Prostate gland (tissue), 2 donors: ENCODE results near the gene VPS52. TPM values are rescaled to one million over a fixed set of nuclear protein-coding genes. Genes with fewer than 3 reads are reported as not detected.

Experiments used
- DNase-seq: peaks from one replicate; pipeline ENCODE4 v3.0.0-alpha.2; 2019; ENCODE audit warnings: low spot score
- H3K27ac ChIP-seq, 2 donors: fragments of 200-600 bp; sonication (generic); 2 replicates each; pipeline ENCODE4 v1.5.1; 2017 to 2019
- H3K27me3 ChIP-seq: fragments of 200-600 bp; sonication (generic); replicated peaks from 2 replicates; pipeline ENCODE4 v1.5.1; 2019; ENCODE audit not compliant: insufficient read depth
- H3K36me3 ChIP-seq, 2 donors: fragments of 200-600 bp; sonication (generic); 1 replicate in 1 of 2; 2 replicates in 1 of 2; pipeline versions ENCODE4 v1.5.1 to v1.8.1; 2017 to 2019
- H3K4me1 ChIP-seq: fragments of 200-600 bp; sonication (generic); replicated peaks from 2 replicates; pipeline ENCODE4 v1.5.1; 2019
- H3K4me3 ChIP-seq, 2 donors: fragments of 200-600 bp; sonication (generic); 2 replicates each; pipeline ENCODE4 v1.5.1; 2017 to 2019
- H3K9me3 ChIP-seq: fragments of 200-600 bp; sonication (generic); 2 replicates; pipeline ENCODE4 v1.5.1; 2017
- POLR2A ChIP-seq: fragments of 450-650 bp; IDR thresholded peaks from one replicate; pipeline ENCODE4 v1.6.1; 2016; ENCODE audit warnings: antibody characterized with exemption, mild to moderate bottlenecking
- POLR2AphosphoS5 ChIP-seq: sonication (generic); formaldehyde crosslinking; IDR thresholded peaks from one replicate; pipeline ENCODE4 v1.6.1; 2017; ENCODE audit warnings: antibody characterized with exemption
- WGBS: methylation state at CpG from one replicate; pipeline ENCODE4 v1.1.5; 2018; 5-methylcytosine and 5-hydroxymethylcytosine counted together
- intact Hi-C: fragments of 100-400 bp; cut with DNase I; formaldehyde crosslinking; loops from one replicate; pipeline ENCODE4 v1.14.2; 2022
- total RNA-seq, 2 donors: library from RNA; depleted of rRNA; stranded (reverse); fragments of >200 nt; gene quantifications; one replicate each; pipeline ENCODE4 v1.1.0, GENCODE V29; 2016
- TF ChIP-seq, protein P1 (sequence below), 4 experiments: fragments of 200-600 bp in 2 of 4; fragments of 450-650 bp in 2 of 4; sonication (generic) in 2 of 4; IDR thresholded peaks; 1 replicate in 3 of 4; 2 replicates in 1 of 4; pipeline ENCODE4 v1.5.1; 2016 to 2019; ENCODE audit warnings: antibody characterized with exemption in 4 of 4, mild to moderate bottlenecking in 2 of 4, moderate library complexity in 2 of 4

The VPS52 gene
- total RNA-seq, 2 donors from 2014 or later, result 42.2 to 55.0 TPM

DNA sequence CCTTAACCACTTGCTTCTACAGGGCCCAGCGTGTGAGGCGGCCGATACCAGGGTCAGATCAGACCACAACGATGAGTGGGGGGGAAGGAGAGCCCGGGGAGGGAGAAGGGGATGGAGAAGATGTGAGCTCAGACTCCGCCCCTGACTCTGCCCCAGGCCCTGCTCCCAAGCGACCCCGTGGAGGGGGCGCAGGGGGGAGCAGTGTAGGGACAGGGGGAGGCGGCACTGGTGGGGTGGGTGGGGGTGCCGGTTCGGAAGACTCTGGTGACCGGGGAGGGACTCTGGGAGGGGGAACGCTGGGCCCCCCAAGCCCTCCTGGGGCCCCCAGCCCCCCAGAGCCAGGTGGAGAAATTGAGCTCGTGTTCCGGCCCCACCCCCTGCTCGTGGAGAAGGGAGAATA lies 60.5 kb downstream of the VPS52 start:
- H3K4me3 ChIP-seq, result no peak overlapping the region
- no peaks in the 10 kb centered on the region for H3K27me3 ChIP-seq
- H3K36me3 ChIP-seq, result no peaks in the 10 kb centered on the region
- DNase-seq, result no peak
- no peaks in the 10 kb centered on the region for H3K4me1 ChIP-seq
- no peak for TF ChIP-seq POLR2AphosphoS5
- TF ChIP-seq, protein P1, sequence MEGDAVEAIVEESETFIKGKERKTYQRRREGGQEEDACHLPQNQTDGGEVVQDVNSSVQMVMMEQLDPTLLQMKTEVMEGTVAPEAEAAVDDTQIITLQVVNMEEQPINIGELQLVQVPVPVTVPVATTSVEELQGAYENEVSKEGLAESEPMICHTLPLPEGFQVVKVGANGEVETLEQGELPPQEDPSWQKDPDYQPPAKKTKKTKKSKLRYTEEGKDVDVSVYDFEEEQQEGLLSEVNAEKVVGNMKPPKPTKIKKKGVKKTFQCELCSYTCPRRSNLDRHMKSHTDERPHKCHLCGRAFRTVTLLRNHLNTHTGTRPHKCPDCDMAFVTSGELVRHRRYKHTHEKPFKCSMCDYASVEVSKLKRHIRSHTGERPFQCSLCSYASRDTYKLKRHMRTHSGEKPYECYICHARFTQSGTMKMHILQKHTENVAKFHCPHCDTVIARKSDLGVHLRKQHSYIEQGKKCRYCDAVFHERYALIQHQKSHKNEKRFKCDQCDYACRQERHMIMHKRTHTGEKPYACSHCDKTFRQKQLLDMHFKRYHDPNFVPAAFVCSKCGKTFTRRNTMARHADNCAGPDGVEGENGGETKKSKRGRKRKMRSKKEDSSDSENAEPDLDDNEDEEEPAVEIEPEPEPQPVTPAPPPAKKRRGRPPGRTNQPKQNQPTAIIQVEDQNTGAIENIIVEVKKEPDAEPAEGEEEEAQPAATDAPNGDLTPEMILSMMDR (IDR thresholded peaks at IDR 0.05), result no peak
- TF ChIP-seq POLR2A, result no peak
- no peak overlapping the region for H3K27ac ChIP-seq
- 72% methylated on average over 17 of the region's 17 CpGs for WGBS
- intact Hi-C loops, result no loop called here
- no peaks in the 10 kb centered on the region for H3K9me3 ChIP-seq

DNA sequence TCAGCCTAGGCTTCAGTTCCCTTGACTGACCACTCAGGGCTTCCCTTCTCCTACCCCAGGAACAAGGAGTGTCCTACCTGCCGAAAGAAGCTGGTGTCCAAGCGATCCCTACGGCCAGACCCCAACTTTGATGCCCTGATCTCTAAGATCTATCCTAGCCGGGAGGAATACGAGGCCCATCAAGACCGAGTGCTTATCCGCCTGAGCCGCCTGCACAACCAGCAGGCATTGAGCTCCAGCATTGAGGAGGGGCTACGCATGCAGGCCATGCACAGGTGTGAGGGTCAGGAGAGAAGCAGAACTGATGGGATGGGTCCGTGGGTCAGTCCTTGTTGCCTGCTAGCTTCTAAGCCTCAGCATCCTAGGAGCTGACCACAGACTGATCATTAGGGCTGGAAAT lies 61.8 kb downstream of the VPS52 start:
- H3K27ac ChIP-seq, result no peak overlapping the region
- no peaks in the 10 kb centered on the region for H3K9me3 ChIP-seq
- intact Hi-C loops, result no loop called here
- DNase-seq, result no peak
- H3K36me3 ChIP-seq, result no peaks in the 10 kb centered on the region
- WGBS, result 91% methylated on average over 10 of the region's 10 CpGs
- H3K4me3 ChIP-seq, result no peak overlapping the region
- TF ChIP-seq POLR2AphosphoS5 (no peak), POLR2A (no peak)
- TF ChIP-seq, protein P1 (IDR thresholded peaks at IDR 0.05), result no peak
- no peaks in the 10 kb centered on the region for H3K4me1 ChIP-seq
- H3K27me3 ChIP-seq, result no peaks in the 10 kb centered on the region

DNA sequence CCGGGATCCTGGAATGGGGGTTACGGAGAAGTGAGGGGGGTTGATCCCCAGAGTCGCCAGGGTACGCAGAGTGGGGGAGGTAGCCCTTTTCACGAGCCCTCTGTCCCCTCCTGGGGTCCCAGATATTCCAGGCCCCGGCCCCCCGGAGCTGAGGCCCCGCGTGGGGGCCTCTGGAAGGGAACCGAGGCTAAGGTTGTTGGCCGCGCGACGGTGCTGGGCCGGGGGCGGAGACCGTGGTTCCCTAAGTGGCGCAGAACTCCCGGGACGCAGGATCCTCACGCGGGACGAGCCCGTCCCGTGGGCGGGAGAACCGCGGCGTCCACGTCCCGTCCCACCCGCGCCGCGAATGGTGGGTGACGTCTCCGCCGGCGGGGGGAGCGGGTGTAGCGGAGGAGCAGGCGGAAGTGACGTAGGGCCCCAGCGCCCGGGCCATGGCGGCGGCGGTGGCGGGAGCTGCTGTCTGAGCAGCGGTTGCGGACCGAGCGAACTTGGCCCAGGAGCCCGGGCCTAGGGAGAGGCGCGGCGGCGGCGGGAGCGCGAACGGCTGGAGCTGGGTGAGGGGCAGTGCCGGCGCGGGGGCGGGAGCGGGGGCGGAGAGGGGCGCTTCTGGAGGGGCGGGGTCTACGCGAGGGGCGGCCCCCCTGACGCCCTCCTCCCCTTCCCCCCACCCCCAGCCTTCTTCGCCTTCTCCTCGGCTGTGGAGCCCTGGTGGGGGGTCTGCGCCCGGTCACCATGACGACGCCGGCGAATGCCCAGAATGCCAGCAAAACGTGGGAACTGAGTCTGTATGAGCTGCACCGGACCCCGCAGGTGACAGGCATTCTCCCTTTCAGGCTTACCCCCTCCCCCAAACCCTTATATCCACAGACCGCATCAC lies 63.3 kb downstream of the VPS52 start, which contains the start of gene RING1:
TSS of gene RING1 (plus strand) at position 410 of the 877 bp plus-strand sequence. CDS start at position 733, 323 bp downstream.
- Histone ChIP-seq H3K36me3 (no peaks in the 10 kb centered on the region), H3K4me3 (peak within 1 kb of the TSS; percentile 96 to 97), H3K4me1 (no peaks in the 10 kb centered on the region), H3K9me3 (no peaks in the 10 kb centered on the region), H3K27ac (peak within 1 kb of the TSS; percentile 94 to 98), H3K27me3 (no peaks in the 10 kb centered on the region)
- TF ChIP-seq, protein P1 (IDR thresholded peaks at IDR 0.05), result peak in 1 of 4 experiments; percentile 24
- TF ChIP-seq POLR2A (peak; percentile 99), POLR2AphosphoS5 (peak; percentile 98)
- whole genome bisulfite sequencing, result 1% methylated on average over 36 of the region's 86 CpGs
- DNase-seq, result peak; percentile 83
- intact Hi-C loops, result no loop called here

DNA sequence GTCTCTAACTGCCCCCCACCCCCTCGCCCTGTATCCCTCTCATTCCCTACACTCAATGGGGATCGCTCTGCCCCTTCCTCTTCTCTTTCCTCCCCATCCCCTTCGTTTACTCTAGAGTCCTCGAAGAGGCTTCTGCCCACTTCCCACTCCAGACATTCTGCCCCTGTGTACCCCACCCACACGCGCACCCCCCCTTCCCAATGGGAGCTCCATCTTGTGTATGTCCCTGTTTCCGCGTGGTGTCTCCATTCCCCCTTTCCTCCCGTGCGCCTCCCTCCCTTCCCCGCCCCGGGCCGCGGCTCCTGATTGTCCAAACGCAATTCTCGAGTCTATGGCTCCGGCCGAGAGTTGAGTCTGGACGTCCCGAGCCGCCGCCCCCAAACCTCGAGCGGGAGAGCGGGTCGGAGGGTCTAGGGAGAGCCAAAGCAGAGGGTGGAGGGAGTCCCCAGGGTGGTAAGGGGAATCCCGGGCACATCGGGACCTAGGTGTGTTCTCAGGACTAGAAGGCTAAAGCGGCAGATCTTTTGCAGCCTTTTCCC lies 64.1 kb downstream of the VPS52 start:
- DNase-seq, result no peak
- no peaks in the 10 kb centered on the region for H3K9me3 ChIP-seq
- H3K4me3 ChIP-seq, result peak overlapping the region; percentile 96 to 97
- peak overlapping the region; percentile 94 to 98 for H3K27ac ChIP-seq
- TF ChIP-seq POLR2AphosphoS5 (no peak), POLR2A (no peak)
- TF ChIP-seq, protein P1 (IDR thresholded peaks at IDR 0.05), result no peak
- H3K27me3 ChIP-seq, result no peaks in the 10 kb centered on the region
- 1% methylated on average over 29 of the region's 29 CpGs for WGBS
- intact Hi-C loops, result no loop called here
- peaks cover 0 to 4% of the 10 kb centered on the region in 2 donors for H3K36me3 ChIP-seq
- H3K4me1 ChIP-seq, result no peaks in the 10 kb centered on the region
